Islet precursor cell (in vitro differentiated cells): Measurements from ENCODE around the gene CBLC.

ENCODE experiments used
- DNase-seq: peaks from one replicate; pipeline ENCODE4 v3.0.0-alpha.2; 2018

The CBLC gene

GRCh38 chr19:44777715-44778347, at the start of gene CBLC:
Gene CBLC, plus strand, starts transcription at chr19:44777890. Its CDS starts 42 bp downstream, at chr19:44777932.
- DNase-seq: peak; percentile 94

- no peak for DNase-seq
Measured at GRCh38 chr19:44728178-44728577, 49.5 kb upstream of the CBLC start.

DNA sequence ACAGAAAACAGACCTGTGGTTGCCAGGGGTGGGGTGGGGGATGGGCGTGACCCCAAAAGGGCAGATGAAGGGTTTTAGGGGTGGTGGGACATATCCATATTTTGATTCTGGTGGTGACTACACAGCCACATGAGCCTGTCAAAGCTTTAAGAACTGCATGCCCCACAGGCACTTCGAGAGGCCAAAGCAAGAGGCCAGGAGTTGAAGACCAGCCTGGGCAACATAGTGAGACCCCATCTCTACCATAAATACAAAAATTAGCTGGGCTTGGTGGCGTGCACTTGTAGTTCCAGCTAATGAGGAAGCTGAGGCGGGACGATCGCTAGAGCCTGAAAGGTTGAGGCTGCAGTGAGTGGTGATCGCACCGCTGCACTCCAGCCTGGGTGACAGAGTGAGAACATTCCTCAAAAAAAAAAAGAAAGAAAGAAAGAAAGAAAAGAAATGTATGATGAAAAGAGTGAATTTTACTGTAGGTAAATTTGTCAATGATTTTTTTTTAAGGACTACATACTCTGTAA, 48.1 kb upstream of the CBLC start:
- DNase-seq: no peak

GRCh38 chr19:44731081-44731480, 46.6 kb upstream of the CBLC start:
- no peak for DNase-seq

GRCh38 chr19:44731622-44732021, 46.1 kb upstream of the CBLC start:
- DNase-seq: no peak

DNA sequence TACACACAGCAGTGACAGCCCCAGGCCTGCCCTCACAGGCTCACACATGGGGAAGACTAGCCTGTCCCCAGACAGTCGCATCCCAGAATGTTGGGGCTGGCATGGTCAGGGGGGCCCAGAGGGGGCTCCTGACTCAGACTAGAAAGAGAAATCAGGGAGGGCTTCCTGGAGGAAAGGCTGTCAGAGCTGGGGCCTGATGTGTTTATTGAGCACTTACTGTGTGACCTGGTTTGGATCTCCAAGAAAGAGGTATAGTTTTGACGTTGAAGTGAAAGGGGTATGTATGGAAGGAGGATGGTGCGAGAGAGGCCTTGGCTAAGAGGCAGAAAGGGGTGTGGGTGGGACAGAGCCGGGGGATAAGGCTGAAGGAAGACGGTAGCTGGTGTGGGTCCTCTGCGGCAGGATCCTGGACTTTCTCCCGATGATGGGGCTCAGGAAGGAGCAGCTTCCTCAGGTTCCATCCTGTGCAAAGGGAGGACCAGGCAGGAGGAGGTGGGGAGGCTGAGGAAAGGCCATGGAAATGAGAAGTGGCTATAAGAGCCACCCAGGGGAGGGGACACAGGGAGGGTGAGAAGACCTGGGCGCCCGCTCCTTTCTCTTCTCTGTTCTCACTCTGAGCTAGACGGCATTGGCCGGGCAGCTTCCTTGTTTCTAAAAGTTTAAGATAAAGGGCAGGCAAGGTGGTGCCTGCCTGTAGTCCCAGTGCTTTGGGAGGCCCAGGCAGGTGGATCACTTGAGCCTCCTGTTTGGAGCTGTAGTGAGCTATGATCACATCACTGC, 45.3 kb upstream of the CBLC start:
- no peak for DNase-seq

DNA sequence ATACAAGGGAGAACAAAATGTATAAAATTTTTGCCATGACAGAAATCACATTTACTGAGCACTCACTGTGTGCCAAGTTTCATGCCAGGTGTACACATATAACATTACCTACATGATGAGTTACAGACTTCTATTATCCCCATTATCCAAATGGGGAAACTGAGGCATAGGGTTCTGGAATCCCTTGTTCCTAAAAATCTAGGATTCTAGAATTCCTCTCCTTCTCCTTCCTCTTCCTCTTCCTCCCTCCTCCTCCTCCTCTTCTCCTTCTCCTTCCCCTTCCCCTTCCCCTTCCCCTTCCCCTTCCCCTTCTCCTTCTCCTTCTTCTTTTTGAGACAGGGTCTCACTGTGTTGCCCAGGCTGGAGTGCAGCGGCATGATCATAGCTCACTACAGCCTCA, 43.3 kb upstream of the CBLC start:
- DNase-seq: no peak

DNA sequence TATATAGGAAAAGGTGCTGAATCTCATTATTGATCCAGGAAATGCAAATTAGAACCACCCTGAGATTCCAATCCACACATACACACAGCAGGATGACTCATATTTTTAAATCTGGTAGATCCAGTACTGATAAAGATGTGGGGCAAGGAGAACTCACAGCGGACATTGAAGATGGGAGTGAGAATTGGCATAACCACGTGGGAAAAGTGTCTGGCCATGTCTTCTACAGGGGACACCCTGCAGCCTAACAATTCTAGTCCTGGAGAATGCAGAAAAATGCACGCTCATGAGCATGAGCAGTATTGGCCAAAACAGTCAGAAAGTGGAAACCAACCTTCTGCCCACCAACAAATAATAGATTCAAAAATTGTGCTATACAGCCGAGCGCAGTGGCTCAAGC, 42.7 kb upstream of the CBLC start:
- DNase-seq: no peak

DNA sequence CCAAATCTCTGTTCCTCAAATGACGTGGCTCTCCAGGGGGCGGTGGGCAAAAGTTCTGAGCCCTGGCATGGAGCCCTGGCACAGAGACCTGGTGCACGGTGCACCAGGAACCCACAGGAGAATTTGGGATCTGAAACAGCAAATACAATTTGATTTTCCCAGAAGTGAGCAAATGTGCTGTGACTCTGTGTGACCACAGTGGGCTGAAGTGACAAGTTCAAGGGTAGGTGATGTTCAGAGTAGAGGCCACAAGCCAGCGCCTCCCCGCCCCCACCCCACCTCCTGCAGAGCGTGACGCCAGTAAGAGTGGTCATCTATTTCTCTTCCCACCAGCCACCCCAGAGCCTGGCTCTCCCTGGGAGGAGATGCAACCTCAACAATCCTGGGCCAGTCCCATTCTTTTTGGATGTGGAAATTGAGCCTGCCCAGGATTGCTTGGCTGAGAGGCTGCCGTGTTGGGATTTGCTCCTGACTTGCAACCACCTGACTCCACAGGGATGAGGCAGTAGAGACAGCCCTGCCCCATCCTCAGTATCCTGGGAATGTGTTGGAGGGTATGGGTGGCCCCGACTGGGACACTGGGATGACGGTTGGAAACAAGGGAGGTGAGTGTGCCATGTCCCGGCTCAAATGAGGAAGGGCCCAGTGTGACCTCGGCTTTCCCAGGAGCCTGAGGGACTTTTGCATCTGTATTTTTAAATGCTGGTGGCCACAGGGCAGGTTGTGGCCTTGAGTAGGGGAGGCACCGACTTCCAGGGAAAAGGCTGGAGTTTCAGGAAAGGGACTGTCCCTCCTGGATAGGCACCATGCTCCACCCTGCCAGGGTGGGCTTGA, 40.2 kb upstream of the CBLC start:
- DNase-seq: no peak

GRCh38 chr19:44738136-44738535, 39.6 kb upstream of the CBLC start:
- DNase-seq: no peak

- no peak for DNase-seq
Measured at GRCh38 chr19:44738603-44739558, 38.8 kb upstream of the CBLC start.

DNA sequence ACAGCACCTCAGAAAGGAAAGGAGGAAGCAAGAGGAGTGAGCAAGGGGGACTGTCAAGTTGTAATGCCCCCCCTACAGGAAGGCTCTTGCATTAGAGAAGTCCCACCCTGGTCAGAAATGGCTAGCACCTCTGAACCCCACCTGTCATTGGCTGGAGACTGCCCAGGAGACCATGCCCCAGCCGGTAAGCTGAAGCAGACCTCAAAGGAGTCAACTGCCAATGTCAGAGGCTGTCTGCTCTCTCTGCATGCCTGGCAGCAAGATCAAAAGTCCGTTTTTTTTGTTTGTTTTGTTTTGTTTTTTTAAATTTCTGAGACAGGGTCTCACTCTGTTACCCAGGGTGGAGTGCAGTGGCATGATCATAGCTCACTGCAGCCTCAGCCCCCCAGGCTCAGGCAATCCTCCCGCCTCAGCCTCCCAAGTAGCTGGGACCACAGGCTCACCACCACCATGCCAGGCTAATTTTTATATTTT, 37.3 kb upstream of the CBLC start:
- no peak for DNase-seq

GRCh38 chr19:44741258-44741731, 36.4 kb upstream of the CBLC start:
- no peak for DNase-seq

- peak; percentile 91 for DNase-seq
Measured at GRCh38 chr19:44741841-44742329, 35.8 kb upstream of the CBLC start.

DNA sequence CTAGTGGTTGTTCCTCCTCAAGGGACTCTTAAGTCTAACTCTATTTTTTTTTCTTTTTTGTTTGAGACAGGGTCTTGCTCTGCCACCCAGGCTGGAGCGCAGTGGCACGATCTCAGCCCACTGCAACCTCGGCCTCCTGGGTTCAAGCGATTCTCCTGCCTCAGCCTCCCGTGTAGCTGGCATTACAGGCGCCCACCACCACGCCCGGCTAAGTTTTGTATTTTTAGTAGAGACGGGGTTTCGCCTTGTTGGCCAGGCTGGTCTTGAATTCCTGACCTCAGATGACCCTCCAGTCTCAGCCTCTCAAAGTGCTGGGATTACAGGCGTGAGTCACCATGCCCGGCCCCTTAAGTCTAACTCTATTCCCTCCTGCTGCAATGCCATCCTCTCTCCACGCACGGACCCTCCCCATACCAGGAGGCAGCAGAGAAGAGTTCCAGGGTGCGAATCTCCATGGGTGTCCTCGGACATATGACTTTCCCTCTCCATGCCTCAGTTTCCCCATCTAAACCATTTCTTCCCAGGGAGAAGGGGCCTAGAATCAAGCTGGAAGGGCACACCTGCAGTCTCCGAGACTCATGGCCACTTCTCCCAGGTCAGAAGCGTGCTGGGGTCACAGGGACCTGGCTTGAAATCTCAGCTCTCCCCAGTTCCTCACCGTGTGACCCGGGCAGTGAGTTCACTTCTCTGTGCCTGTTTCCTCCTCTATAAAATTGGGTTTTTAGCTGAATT, 35.2 kb upstream of the CBLC start:
- DNase-seq: no peak

DNA sequence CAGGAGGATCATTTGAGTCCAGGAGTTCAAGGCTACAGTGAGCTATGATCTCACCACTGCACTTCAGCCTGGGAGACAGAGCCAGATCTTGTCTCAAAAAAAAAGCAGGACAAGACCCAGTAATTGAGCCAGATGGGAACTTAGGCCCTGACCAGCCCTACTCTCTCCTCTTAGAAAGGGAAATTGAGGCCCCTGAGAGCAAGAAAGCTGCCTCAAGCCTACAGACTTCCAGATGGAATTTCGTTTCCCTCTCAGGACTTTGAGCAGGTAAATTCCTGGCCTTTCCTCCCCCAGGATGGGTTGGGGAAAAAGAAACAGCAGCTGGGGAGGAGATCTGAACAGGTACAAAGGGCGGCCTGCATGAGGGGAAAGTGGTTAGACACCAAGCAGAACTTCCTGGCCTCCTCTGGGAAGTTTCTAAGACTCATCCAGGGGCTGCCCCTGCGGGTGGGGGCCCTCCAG, 32.8 kb upstream of the CBLC start:
- DNase-seq: no peak

DNA sequence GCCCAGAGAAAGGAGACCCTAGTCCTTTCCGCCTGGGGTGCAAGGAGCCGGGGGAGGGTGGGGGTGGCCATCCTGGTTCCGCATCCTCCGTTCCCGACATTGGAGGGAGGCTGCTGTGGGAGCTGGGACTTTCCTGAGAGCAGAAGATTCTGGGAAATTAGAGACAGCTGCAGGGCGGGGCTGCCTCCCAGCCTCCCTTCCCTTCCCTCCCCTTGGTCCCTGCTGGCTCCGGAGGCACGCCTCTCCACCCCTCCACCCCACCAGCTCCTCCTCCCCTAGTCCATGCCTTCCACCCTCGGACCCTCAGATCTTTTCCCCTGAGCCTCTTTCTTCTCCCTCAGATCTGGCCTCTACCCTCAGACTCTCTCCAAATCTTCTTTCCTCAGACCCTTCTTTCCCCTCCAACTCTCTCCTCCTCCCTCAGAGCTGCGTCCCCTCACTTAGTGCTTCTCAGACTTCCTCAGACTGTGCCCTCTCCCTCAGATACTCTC, 32.3 kb upstream of the CBLC start:
- no peak for DNase-seq

- no peak for DNase-seq
Measured at GRCh38 chr19:44745887-44746600, 31.6 kb upstream of the CBLC start.

DNA sequence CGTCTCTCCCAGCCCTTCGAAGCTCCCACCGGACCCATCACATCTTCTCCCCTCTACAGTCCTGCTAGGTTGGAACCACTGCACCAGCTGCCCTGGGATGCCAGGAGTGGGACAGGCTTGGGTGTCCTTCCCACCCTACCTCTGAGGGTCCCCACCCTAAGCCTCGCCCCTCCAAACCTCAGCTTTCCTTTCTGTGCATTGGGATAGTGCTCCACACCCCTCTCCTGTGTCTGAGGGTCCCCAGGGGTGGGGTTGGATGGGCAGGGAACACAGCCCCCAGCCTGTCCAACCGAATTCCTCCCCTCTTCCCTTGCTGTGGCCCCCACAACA, 31.1 kb upstream of the CBLC start:
- DNase-seq: no peak
